Ishikawa (cell line): ENCODE data around the gene TRPM3.

Experiments used
- CEBPB ChIP-seq: IDR thresholded peaks from 2 replicates; pipeline ENCODE4 v1.6.1; 2012
- CREB1 ChIP-seq: IDR thresholded peaks from 2 replicates; pipeline ENCODE4 v1.6.1; 2012; ENCODE audit warnings: low read depth
- EGR1 ChIP-seq: IDR thresholded peaks from 2 replicates; pipeline ENCODE4 v1.6.1; 2012
- EP300 ChIP-seq: IDR thresholded peaks from 2 replicates; pipeline ENCODE4 v1.6.1; 2012; ENCODE audit warnings: borderline replicate concordance
- FOXM1 ChIP-seq: IDR thresholded peaks from 2 replicates; pipeline ENCODE4 v1.6.1; 2012; ENCODE audit warnings: low read depth, borderline replicate concordance
- MAX ChIP-seq: IDR thresholded peaks from 2 replicates; pipeline ENCODE4 v1.6.1; 2012
- RAD21 ChIP-seq: IDR thresholded peaks from 2 replicates; pipeline ENCODE4 v1.6.1; 2012; ENCODE audit warnings: low read depth
- TF ChIP-seq, protein P1 (sequence below): IDR thresholded peaks from 2 replicates; pipeline ENCODE4 v1.6.1; 2012; ENCODE audit warnings: low read depth, mild to moderate bottlenecking

- TF ChIP-seq EP300 (no peak), CEBPB (no peak), MAX (no peak), CREB1 (no peak), FOXM1 (no peak), RAD21 (no peak), EGR1 (no peak)
- TF ChIP-seq, protein P1, sequence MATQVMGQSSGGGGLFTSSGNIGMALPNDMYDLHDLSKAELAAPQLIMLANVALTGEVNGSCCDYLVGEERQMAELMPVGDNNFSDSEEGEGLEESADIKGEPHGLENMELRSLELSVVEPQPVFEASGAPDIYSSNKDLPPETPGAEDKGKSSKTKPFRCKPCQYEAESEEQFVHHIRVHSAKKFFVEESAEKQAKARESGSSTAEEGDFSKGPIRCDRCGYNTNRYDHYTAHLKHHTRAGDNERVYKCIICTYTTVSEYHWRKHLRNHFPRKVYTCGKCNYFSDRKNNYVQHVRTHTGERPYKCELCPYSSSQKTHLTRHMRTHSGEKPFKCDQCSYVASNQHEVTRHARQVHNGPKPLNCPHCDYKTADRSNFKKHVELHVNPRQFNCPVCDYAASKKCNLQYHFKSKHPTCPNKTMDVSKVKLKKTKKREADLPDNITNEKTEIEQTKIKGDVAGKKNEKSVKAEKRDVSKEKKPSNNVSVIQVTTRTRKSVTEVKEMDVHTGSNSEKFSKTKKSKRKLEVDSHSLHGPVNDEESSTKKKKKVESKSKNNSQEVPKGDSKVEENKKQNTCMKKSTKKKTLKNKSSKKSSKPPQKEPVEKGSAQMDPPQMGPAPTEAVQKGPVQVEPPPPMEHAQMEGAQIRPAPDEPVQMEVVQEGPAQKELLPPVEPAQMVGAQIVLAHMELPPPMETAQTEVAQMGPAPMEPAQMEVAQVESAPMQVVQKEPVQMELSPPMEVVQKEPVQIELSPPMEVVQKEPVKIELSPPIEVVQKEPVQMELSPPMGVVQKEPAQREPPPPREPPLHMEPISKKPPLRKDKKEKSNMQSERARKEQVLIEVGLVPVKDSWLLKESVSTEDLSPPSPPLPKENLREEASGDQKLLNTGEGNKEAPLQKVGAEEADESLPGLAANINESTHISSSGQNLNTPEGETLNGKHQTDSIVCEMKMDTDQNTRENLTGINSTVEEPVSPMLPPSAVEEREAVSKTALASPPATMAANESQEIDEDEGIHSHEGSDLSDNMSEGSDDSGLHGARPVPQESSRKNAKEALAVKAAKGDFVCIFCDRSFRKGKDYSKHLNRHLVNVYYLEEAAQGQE = no peak
These were observed 8.6 kb downstream of the TRPM3 start for GRCh38 chr9:71112866-71113265.
